Measurements from ENCODE around the gene F8A1.
"Not testable (repeated sequence)": the region's sequence is repeated elsewhere in the genome, so short reads cannot be mapped to it uniquely, and the experiment has no call there.

F8A1 gene

GRCh38 chrX:154886069-154886788 is at the start of gene F8A1:
Gene F8A1, plus strand, starts transcription at chrX:154886355. Its CDS starts 20 bp downstream, at chrX:154886375.
- not testable (repeated sequence) for DNase-seq

GRCh38 chrX:154840856-154841255 is 45.3 kb upstream of the F8A1 start:
- DNase-seq: peak; percentile 3

GRCh38 chrX:154850957-154851611 is 35.1 kb upstream of the F8A1 start:
- DNase-seq: no peak

- no peak for DNase-seq
Observed at GRCh38 chrX:154855256-154855655, 30.9 kb upstream of the F8A1 start.

DNA sequence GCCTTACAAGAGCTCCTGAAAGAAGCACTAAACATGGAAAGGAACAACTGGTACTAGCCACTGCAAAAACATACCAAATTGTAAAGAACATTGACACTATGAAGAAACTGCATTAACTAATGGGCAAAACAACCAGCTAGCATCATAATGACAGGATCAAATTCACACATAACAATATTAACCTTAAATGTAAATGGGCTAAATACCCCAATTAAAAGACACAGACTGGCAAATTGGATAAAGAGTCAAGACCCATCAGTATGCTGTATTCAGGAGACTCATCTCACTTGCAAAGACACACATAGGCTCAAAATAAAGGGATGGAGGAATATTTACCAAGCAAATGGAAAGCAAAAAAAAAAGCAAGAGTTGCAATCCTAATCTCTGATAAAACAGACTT is 17.6 kb upstream of the F8A1 start:
- DNase-seq: not testable (repeated sequence)

- DNase-seq: no peak
Observed at GRCh38 chrX:154873329-154873728, 12.8 kb upstream of the F8A1 start.

GRCh38 chrX:154884069-154884468 is 2.1 kb upstream of the F8A1 start:
- not testable (repeated sequence) for DNase-seq

GRCh38 chrX:154885057-154885456 is 1.1 kb upstream of the F8A1 start:
- DNase-seq: not testable (repeated sequence)

GRCh38 chrX:154885549-154885948 is 606 bp upstream of the F8A1 start:
- not testable (repeated sequence) for DNase-seq

DNA sequence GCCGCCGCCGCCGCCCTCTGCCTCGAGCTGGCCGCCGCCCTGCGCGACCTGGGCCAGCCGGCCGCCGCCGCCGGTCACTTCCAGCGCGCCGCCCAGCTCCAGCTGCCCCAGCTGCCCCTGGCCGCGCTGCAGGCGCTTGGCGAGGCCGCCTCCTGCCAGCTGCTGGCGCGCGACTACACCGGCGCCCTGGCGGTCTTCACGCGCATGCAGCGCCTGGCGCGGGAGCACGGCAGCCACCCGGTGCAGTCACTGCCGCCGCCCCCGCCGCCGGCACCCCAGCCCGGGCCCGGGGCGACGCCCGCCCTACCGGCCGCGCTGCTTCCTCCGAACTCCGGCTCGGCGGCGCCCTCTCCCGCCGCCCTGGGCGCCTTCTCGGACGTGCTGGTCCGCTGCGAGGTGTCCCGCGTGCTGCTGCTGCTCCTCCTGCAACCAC is 650 bp downstream of the F8A1 start:
- DNase-seq: not testable (repeated sequence)

DNA sequence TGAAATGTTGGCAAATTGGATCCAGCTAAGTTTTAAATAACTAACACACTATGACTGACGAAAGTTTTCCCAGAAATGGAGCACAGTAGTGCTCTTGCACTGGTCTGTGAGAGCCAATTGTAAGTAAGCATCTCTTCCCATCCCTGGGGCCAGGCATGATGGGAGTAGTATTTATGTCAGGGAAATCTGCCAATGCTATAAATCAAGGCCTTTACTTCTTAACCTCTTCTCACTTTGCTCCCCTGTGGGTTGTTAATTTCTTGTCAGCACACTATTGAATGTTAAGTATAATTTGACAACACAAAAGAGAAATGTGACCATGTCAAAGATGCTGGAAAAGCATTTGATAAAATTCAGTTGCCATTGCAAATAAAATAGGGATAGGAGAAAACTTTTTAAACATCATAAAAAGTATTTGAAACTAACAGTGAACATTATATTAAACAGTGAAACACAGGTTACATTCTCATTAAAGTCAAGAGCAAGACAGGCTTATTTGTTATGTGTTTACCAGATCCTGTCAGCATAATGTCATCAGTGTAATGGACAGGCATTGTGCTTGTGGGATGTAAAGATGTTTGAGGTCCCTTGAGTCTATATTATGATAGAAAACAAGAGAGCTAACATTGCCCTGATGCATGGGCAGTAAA is 5.0 kb downstream of the F8A1 start:
- DNase-seq: no peak

- DNase-seq: no peak
Observed at GRCh38 chrX:154892296-154892695, 6.1 kb downstream of the F8A1 start.

GRCh38 chrX:154900323-154900722 is 14.2 kb downstream of the F8A1 start:
- DNase-seq: no peak

DNA sequence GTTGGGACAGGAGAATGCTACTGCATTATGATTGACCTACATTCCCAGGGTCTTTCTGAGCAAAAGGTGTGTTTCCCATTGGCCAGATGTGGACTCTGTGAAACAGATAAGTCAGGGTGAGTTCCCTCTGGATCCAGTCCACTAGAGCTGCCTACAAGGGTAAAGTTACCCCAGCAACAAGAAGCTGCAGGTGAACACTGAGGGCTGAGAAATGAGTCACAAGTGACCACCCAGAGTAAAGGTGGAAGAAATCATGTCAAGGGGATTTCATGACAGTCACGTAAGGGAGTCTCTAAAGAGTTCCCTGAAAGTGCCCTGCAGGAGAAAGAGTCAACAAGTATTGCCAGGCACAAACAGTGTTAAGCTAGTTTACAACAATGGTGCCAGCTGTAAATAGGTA is 16.3 kb downstream of the F8A1 start:
- DNase-seq: no peak

GRCh38 chrX:154908821-154909220 is 22.7 kb downstream of the F8A1 start:
- DNase-seq: no peak

GRCh38 chrX:154910048-154910447 is 23.9 kb downstream of the F8A1 start:
- not testable (repeated sequence) for DNase-seq

DNA sequence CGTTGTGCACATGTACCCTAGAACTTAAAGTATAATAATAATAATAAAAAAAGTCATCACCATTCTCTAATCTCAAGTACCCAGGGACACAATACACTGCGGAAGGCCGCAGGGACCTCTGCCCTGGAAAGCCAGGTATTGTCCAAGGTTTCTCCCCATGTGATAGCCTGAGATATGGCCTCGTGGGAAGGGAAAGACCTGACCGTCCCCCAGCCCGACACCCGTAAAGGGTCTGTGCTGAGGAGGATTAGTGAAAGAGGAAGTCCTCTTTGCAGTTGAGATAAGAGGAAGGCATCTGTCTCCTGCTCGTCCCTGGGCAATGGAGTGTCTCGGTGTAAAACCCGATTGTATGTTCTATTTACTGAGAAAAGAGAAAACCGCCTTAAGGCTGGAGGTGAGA is 24.4 kb downstream of the F8A1 start:
- not testable (repeated sequence) for DNase-seq

DNA sequence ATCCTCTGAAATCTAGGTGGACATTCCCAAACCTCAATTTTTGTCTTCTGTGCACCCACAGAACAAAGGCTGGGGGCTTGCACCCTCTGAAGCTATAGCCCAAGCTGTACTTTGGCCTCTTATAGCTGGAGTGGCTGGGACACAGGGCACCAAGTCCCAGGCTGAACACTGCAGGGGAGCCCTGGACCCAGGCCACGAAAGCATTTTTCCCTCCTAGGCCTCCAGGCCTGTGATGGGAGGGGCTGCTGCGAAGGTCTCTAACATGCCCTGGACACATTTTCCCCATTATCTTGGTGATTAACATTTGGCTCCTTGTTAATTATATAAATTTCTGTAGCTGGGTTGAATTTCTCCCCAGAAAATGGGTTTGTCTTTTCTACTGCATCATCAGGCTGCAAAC is 27.9 kb downstream of the F8A1 start:
- no peak for DNase-seq

- peak; percentile 10 for DNase-seq
Observed at GRCh38 chrX:154918060-154918483, 31.9 kb downstream of the F8A1 start.

GRCh38 chrX:154924771-154925170 is 38.6 kb downstream of the F8A1 start:
- DNase-seq: not testable (repeated sequence)
